ENCODE measurements around the gene AASDHPPT. TPM values are rescaled to one million over a fixed set of nuclear protein-coding genes. Genes with fewer than 3 reads are reported as not detected.

AASDHPPT gene
- total RNA-seq, 2 donors from 2014 or later = 15.9 to 17.9 TPM

- no peak for DNase-seq (ENCODE audit: low spot score)
- intact Hi-C loops (cut with DNase I) = no loop called here
Observed at GRCh38 chr11:106137758-106138157, 60.3 kb downstream of the AASDHPPT start.

Other genes starting within 250 kb of the AASDHPPT start
- gene MSANTD4, start 55.4 kb upstream of the AASDHPPT start, total RNA-seq = 10 to 100 TPM; 16.5 to 24.2 TPM
- 1 to 10 TPM; 4.7 to 8.3 TPM for gene KBTBD3, start 315 bp upstream of the AASDHPPT start, total RNA-seq

Measured in posterior vena cava (tissue), 2 donors.